OCI-LY1 (cell line): ENCODE measurements around the gene TRPV4.

ENCODE experiments used
- H2AFZ ChIP-seq: fragments of 200-600 bp; sonication (generic), shearing (Covaris generic); 2 replicates; pipeline ENCODE4 v1.6.0; 2014; ENCODE audit warnings: antibody characterized with exemption, mild to moderate bottlenecking, low read length
- H3F3A ChIP-seq: fragments of 200-600 bp; sonication (generic), shearing (Covaris generic); 2 replicates; pipeline ENCODE4 v1.6.0; 2014; ENCODE audit warnings: mild to moderate bottlenecking, antibody characterized with exemption, low read length, moderate library complexity; ENCODE audit not compliant: insufficient read depth
- H3K27ac ChIP-seq: fragments of 200-600 bp; sonication (generic); 2 replicates; pipeline ENCODE4 v1.5.1; 2014; ENCODE audit warnings: low read length, mixed run types, mild to moderate bottlenecking, low read depth; ENCODE audit not compliant: poor library complexity, severe bottlenecking
- H3K27me3 ChIP-seq: fragments of 200-600 bp; sonication (generic); 2 replicates; pipeline ENCODE4 v1.6.0; 2014; ENCODE audit warnings: antibody characterized with exemption, mild to moderate bottlenecking, low read length, moderate library complexity; ENCODE audit not compliant: insufficient read depth
- H3K36me3 ChIP-seq: fragments of 200-600 bp; sonication (generic); 2 replicates; pipeline ENCODE4 v1.6.1; 2014; ENCODE audit warnings: mild to moderate bottlenecking, antibody characterized with exemption, low read length, moderate library complexity, mixed read lengths; ENCODE audit not compliant: insufficient read depth
- H3K4me1 ChIP-seq: fragments of 200-600 bp; sonication (generic); 2 replicates; pipeline ENCODE4 v1.5.1; 2014; ENCODE audit warnings: mild to moderate bottlenecking, low read length, moderate library complexity; ENCODE audit not compliant: insufficient read depth, severe bottlenecking
- H3K4me2 ChIP-seq: fragments of 200-600 bp; sonication (generic), shearing (Covaris generic); 2 replicates; pipeline ENCODE4 v1.6.1; 2014; ENCODE audit warnings: low read length
- H3K4me3 ChIP-seq: fragments of 200-600 bp; sonication (generic); 2 replicates; pipeline ENCODE4 v1.5.1; 2014; ENCODE audit warnings: low read length, low read depth, mild to moderate bottlenecking, mixed read lengths; ENCODE audit not compliant: poor library complexity, severe bottlenecking
- H3K79me2 ChIP-seq: fragments of 200-600 bp; shearing (Covaris generic); 2 replicates; pipeline ENCODE4 v1.6.1; 2016; ENCODE audit warnings: mixed run types, low read length, mixed read lengths; ENCODE audit not compliant: insufficient read depth
- H3K9ac ChIP-seq: fragments of 200-600 bp; sonication (generic), shearing (Covaris generic); 2 replicates; pipeline ENCODE4 v1.6.1; 2014; ENCODE audit warnings: mild to moderate bottlenecking, low read length, mixed read lengths
- H3K9me2 ChIP-seq: fragments of 200-600 bp; sonication (generic), shearing (Covaris generic); 2 replicates; pipeline ENCODE4 v1.6.1; 2014; ENCODE audit warnings: low read depth, mild to moderate bottlenecking, low read length, mixed read lengths
- H3K9me3 ChIP-seq: fragments of 200-600 bp; shearing (Covaris generic); 2 replicates; pipeline ENCODE4 v1.6.1; 2014; ENCODE audit warnings: low read length, mixed read lengths
- H4K20me1 ChIP-seq: fragments of 200-600 bp; sonication (generic), shearing (Covaris generic); 2 replicates; pipeline ENCODE4 v1.6.0; 2016; ENCODE audit warnings: mild to moderate bottlenecking, low read length; ENCODE audit not compliant: insufficient read depth
- EZH2 ChIP-seq: fragments of 200-600 bp; sonication (generic), shearing (Covaris generic); IDR thresholded peaks from 2 replicates; pipeline ENCODE4 v1.8.0; 2017; ENCODE audit warnings: borderline replicate concordance, mixed run types, mild to moderate bottlenecking, antibody characterized with exemption, low read length, moderate library complexity, mixed read lengths
- TF ChIP-seq, protein P1 (sequence below): fragments of 200-600 bp; sonication (generic), shearing (Covaris generic); IDR thresholded peaks from 2 replicates; pipeline ENCODE4 v1.5.1; 2017; ENCODE audit warnings: mild to moderate bottlenecking, antibody characterized with exemption, low read length, moderate library complexity, mixed read lengths

Gene TRPV4

DNA sequence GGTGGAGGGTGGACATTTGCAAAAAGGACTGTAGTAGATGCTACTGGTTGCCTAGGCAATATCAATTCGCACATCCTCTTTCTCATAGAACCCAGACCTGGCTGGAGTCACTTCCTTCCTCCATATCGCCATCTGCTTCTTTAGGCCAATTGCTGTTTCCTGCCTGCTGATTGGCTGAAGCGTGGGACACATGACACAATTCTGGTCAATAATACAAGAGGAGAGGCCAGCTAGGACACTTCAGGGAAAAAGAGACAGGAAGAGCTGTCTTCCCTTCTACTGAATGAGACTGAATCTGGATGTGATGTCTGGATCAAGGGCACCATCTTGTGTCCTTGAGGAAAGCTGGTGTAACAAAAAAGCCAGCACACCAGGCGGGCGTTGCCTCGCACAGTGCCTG is 53.8 kb downstream of the TRPV4 start:
- TF ChIP-seq EZH2, result no peak
- TF ChIP-seq, protein P1, sequence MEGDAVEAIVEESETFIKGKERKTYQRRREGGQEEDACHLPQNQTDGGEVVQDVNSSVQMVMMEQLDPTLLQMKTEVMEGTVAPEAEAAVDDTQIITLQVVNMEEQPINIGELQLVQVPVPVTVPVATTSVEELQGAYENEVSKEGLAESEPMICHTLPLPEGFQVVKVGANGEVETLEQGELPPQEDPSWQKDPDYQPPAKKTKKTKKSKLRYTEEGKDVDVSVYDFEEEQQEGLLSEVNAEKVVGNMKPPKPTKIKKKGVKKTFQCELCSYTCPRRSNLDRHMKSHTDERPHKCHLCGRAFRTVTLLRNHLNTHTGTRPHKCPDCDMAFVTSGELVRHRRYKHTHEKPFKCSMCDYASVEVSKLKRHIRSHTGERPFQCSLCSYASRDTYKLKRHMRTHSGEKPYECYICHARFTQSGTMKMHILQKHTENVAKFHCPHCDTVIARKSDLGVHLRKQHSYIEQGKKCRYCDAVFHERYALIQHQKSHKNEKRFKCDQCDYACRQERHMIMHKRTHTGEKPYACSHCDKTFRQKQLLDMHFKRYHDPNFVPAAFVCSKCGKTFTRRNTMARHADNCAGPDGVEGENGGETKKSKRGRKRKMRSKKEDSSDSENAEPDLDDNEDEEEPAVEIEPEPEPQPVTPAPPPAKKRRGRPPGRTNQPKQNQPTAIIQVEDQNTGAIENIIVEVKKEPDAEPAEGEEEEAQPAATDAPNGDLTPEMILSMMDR, result no peak
- Histone ChIP-seq H3K9me2 (no peaks in the 10 kb centered on the region), H3K4me1 (peaks cover 9% of the 10 kb centered on the region), H3K4me3 (no peak overlapping the region), H3K4me2 (no peak overlapping the region), H3F3A (no peaks in the 10 kb centered on the region), H3K27ac (no peak overlapping the region), H2AFZ (no peak overlapping the region), H3K9me3 (no peaks in the 10 kb centered on the region), H3K36me3 (no peaks in the 10 kb centered on the region), H3K9ac (no peak overlapping the region), H3K79me2 (no peaks in the 10 kb centered on the region), H4K20me1 (no peaks in the 10 kb centered on the region), H3K27me3 (no peaks in the 10 kb centered on the region)

DNA sequence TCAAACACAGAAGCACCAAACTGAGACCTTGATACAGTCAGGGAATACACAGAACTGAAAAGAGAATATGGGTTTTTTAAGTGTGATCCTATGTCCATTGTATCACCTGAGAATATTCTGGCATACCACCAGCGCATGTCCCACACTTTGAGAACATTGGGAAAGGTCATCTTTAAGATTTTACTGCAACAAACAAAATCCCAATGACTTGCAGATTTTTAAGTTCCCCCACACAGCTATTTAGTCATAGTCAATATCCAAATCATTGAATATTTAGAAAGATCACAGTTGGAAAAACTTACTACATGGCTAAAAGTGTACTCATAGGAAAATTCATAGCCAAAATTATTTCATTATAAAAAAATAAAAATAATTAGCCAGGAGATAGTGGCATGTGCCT is 54.5 kb downstream of the TRPV4 start:
- H3K4me2 ChIP-seq, result no peak overlapping the region
- H3K27me3 ChIP-seq, result no peaks in the 10 kb centered on the region
- no peak overlapping the region for H2AFZ ChIP-seq
- H3K4me3 ChIP-seq, result no peak overlapping the region
- no peaks in the 10 kb centered on the region for H3F3A ChIP-seq
- no peak overlapping the region for H3K9ac ChIP-seq
- TF ChIP-seq EZH2, result no peak
- TF ChIP-seq, protein P1, result no peak
- H3K9me3 ChIP-seq, result no peaks in the 10 kb centered on the region
- H3K4me1 ChIP-seq, result peaks cover 9% of the 10 kb centered on the region
- no peaks in the 10 kb centered on the region for H3K9me2 ChIP-seq
- H3K27ac ChIP-seq, result no peak overlapping the region
- H3K79me2 ChIP-seq, result no peaks in the 10 kb centered on the region
- H4K20me1 ChIP-seq, result no peaks in the 10 kb centered on the region
- no peaks in the 10 kb centered on the region for H3K36me3 ChIP-seq

DNA sequence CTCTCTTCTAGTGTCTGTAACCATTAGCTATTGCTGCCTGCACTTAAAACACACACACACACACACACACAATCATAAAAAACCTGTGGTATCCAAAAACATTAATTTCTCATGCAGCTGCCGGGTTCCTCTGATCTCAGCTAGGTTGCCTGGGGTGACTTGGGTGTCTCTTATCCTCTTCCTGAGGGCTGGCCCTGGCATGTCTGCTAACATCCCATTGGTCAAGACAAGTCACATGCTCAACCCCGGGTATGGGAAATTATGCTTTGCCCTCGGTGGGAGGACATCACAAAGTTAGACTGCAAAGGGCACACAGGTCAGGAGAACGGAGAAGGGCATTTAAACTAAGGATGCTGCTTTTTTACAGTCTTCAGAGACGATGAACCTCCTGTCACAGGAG is 55.7 kb downstream of the TRPV4 start:
- Histone ChIP-seq H2AFZ (no peak overlapping the region), H3K4me3 (peak overlapping the region; percentile 42), H3K9me3 (no peaks in the 10 kb centered on the region), H3K27me3 (no peaks in the 10 kb centered on the region), H3K4me2 (peak overlapping the region; percentile 48), H3K4me1 (peaks cover 9% of the 10 kb centered on the region), H4K20me1 (no peaks in the 10 kb centered on the region), H3K79me2 (no peaks in the 10 kb centered on the region), H3K36me3 (no peaks in the 10 kb centered on the region), H3K27ac (no peak overlapping the region), H3K9ac (no peak overlapping the region; the same call in 1 of the 2 replicates), H3K9me2 (no peaks in the 10 kb centered on the region), H3F3A (no peaks in the 10 kb centered on the region)
- TF ChIP-seq, protein P1, result no peak
- no peak for TF ChIP-seq EZH2
